GM21528 (cell line): ENCODE measurements around the gene C1orf53.

ENCODE experiments used
- ATAC-seq: cut with Tn5 transposase; IDR thresholded peaks from one replicate; pipeline ENCODE4 v1.9.1; 2021; ENCODE audit warnings: mild to moderate bottlenecking, moderate library complexity; ENCODE audit not compliant: unreplicated experiment, low FRiP score

Gene C1orf53

DNA sequence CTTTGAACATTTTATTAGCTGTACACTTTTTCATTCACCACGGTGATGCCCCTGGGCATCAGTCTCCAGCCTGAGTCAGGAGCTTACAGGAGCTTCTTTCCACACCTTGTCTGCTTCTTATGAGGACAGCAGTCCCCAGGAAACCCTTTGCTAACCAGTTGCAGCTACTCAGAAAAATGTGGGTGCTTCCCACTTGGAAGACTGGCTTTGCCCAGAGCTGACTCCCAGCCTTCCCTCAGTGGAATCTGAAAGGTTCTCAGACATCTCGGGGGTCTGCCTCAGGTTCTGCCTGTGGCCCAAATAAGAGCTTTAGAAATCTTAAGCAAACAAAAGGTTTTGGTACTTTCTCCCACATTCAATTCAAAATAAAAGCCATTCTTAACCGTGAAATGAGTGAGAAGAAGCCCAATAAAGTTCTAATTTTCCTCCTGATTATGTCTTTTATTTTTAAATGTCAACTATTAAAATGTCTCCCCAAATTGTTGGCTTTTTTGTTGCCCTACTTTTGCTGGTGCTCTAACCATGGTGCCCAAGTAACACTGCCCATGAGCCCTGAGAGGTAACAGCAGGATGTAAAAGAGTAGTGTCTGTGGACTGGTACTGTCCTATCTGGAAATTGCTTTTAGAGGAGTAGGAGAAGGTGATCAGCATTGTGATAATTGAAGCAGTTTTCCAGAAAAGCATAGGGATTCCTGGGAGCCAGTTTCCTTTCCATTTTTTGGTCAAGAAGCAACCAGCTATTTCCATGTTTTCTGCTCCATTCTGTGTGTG lies 5.6 kb downstream of the C1orf53 start:
- ATAC-seq: no peak

DNA sequence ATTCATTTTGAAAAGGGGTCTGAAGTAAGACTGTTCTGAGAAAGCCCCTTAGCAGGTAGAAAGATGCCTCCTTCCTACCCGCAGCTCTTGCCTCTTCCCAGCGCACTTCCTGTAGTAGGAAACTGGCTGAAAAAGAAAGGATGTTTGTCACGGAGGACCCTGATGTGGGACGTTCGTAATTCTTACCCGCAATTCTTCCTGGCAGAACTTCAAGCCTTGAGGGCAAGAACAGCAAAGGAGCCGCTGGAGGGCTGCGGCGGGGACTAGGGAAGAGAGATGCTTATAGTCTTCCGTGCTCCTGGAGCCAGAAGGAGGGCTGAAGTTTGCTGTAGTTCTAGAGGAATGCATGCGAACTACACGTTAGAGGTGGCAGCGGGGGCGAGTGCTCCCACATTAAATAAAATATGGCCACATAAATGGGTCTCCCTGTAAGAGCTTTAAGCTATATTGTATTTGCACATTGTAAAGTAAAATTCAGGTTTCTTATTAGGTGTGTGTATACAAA lies 6.3 kb downstream of the C1orf53 start:
- no peak for ATAC-seq

- no peak for ATAC-seq
Observed at GRCh38 chr1:197909384-197909783, 7.0 kb downstream of the C1orf53 start.

DNA sequence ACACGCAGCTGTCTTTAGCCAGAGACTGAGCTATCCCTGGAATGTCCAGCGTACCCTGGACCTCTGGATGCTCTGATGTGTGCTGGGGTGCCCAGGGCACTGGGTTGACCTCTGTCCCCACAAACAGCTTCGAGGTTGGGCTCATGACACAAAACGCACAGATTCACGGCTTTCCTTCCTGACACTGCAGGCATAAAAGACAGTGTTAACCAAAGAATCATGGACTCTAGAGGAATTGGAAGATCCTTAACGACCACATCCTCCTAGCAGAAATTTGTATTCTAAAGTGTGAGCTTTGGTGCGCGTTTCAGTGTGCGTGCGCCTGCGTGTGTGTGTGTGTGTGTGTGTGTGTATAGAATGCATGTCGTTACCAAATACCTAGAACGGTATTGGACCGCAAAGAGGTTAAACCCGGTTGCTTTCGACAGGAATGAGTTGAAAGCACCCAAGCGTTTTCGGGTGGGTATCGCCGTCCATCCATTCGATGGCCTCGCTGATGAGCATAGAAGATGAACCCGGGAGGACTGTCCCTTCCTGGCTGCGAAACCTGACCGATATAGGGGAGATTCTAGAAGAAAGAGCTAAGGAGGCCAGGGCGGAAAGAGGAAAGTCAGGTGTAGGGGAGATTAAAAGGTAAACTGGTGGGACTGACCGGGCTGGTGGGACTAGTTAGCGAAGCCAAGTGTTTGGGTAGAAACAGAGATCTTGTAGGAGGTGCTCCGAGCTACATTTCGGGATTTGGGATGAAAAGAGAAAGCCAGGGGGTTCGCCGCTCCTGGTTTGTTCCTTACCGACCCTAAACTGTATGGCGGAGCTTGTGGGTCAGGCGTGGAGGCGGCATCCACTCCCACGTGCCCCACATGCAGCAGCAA lies 7.9 kb downstream of the C1orf53 start:
- ATAC-seq: no peak

DNA sequence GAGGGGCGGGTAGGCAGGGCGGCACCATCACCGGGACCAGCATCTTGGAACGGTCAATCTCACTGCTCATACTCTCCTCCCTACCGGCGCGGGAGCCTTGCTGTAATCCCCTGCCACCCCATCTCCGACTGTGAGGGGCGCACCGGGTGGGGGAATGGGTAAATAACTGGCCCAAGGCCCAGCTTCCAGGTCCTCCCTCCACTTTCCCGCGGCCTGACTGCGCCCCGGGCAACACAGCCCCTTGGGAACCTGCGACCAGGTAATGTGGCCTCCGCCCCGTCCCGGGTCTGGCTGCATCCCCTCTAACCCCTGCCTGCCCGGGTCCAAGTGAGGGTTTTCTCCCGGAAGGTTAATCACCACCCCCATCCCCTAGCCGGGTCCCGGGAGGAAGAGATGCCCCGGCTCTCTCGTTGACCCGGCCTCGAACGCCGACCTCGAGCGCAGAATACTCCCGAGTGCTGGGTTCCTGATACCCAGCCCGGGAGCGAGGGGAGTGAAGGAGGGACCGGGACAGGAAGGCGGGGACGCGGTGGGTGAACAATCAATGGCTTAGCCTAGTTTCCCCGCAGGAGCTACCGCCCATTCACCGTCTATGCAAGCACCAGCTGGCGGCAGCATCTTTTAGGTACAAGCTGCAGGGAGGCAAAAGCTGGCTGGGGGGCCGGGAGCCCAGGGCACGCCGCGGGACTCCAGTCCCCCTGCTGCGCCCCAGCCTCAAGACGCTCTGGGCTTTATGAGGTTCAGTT lies 8.9 kb downstream of the C1orf53 start:
- ATAC-seq: no peak

- ATAC-seq: no peak
Observed at GRCh38 chr1:197911857-197912696, 9.6 kb downstream of the C1orf53 start.

DNA sequence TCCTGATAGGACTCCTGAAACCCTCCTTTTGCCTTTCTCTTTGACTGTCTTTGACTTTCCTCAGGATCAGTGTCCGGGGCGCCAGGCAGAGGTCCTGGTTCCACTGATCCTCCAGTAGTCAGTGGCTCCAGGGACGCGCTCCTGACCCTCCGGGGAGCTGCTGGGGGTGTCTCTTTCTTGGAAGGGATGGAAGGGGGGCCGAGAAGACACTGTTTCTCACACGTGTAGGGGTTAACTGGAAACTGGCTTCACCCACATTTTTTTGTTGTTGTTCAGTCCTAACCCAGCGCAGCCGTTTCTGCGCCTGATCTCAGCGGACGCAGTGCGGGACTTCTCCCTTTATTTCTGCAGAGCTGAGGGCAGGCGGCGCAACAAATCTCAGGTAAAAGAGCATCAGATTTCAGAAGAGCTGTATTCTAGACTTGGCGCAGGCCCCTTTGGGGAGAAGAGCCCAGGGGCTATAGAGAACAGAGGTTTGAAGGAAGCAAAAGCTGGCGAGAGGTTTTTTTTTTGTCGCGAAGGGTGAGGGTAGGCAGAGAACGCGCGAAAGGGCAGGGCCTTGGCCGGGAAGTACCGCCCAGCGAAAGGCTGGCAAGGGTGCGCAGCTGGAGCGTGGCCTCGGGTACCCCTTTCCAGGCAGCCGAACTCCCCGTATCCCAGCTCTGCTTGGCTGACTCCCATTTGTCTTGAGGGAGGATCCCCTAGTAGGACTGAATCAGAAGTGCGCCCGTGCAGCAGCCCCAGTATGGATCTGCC lies 10.5 kb downstream of the C1orf53 start:
- ATAC-seq: no peak

DNA sequence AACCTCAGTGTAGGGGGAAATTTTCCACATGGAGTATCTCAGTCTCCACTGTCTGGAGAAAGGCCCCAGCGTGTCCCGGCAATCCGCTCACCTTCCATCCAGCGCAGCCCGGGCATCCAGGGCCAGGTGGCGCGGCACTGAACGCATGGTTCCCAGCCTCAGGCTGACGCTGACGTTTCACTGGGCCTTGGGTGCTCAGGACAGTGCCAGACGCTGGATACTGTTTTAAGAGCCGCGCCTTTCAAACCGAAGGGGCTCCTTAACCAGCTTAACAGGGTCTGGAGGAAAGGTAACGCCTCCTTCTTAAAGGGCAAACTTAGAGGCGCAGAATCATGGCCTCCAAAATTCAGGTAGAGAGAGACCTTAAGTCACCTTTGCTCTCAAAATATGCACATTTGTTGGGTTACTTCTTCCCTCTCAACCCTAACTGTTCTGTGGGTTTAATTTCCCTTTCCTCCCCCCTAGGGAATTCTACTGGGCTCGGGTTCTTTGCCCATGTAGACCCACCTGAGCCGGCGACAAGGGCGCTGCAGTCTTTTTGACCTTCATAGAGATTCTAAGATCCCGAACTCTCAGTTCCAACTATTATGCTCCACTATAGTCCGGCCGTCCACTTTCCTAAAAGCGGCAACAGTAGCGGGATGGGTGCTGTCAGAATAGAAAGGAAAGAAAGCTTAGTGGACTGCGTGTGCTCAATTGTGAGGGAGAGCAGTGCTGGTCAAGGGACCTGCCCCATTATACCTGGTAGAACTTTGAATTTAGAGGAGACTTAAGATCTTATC lies 11.3 kb downstream of the C1orf53 start:
- ATAC-seq: no peak

DNA sequence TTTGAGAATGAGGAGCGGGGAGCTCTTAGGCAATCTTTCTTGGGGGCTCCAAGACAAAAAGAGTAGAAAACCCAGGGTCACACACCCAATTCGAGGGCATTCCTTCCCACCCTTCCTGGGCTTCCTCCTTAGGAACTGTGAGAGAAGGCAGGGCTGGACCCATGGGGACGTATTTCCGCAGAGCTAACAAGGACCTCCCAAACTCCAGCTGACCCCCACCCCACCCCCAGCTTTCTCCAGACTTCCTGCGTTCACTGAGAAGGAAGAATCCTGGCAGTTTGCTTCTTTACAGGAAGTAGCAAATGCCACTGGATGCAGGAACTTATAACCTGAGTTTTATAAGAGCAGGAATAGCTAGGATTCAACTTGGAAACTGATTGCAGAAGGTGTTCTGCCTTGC lies 12.1 kb downstream of the C1orf53 start:
- ATAC-seq: no peak

DNA sequence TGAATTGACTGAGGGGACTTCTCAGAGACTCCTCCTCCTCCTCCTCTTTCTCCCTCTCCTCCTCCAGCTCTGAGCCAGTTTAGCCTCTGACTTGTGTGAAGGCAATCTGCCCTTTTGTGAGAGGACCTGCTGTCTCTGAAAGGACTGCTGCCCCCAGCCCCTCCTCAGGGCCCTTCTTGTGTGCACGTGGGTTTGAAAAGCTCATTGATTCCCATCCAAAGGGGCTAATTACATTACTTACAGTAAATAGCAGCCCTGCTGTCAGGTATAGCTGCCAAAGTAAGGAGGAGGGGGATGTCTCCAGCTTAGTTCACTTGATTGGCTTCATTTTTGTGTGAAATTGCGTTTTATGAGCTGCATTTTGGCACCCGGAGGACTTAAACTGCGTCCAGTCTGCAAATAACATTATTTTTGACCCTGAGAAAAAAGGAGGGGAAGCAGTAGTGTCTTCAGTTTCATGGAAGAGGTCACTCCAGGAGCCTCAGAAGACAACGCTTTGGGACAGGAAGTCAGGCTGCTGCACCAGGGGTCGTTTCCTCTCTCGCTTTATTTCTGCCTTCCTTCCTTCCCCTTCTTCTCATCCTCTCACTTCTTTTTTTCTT lies 12.9 kb downstream of the C1orf53 start:
- ATAC-seq: no peak

GRCh38 chr1:197915862-197916499 lies 13.6 kb downstream of the C1orf53 start:
- no peak for ATAC-seq

DNA sequence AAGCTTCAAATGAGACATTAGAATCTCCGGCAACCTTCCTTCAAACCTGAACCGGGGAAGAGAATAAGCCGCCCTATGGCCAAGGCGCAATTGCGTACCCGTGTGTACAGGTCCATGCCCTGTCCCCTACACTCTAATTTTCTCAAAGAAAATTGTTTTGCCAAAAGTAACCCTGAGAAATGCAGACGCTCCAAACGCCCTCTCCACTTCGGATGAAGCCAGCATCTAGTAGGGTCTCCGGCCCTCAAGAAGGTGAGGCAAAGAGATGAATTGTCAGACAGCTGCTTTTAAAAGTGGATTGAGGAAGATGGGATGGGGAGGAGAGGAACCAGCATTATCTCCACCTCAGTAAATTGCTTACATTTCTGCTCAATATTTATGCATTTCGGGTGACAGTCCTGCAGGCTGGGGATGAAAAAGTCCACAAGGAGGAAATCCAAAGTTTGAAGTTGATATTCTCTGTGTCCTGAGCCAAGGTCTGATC lies 14.1 kb downstream of the C1orf53 start:
- no peak for ATAC-seq

- no peak for ATAC-seq
Observed at GRCh38 chr1:197917805-197918651, 15.6 kb downstream of the C1orf53 start.

DNA sequence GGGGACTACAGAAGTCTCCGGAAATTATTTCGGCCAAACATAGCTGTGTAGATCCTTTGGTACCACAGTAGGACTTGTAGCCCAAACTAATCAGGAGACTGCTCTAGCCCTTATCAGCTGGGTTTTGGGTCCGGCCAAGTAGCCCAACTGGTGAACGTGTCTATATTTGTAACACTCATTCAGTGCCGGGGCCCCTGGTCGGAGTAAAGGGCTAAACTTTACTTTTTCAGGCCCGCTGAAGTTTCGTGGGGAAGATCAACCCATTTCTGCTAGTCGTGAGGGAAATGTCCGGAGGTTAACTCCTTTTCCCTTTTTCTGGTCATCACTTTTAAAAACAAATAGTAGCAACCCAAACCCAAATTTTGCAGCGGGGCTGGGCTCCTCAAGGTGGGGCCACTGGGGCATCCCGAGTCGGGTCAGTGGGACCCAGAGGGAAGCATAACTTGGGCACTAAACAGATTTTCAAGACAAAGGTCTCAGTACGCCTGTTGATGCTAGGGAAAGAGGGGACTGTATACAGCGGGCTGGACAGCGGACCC lies 16.4 kb downstream of the C1orf53 start:
- ATAC-seq: no peak

DNA sequence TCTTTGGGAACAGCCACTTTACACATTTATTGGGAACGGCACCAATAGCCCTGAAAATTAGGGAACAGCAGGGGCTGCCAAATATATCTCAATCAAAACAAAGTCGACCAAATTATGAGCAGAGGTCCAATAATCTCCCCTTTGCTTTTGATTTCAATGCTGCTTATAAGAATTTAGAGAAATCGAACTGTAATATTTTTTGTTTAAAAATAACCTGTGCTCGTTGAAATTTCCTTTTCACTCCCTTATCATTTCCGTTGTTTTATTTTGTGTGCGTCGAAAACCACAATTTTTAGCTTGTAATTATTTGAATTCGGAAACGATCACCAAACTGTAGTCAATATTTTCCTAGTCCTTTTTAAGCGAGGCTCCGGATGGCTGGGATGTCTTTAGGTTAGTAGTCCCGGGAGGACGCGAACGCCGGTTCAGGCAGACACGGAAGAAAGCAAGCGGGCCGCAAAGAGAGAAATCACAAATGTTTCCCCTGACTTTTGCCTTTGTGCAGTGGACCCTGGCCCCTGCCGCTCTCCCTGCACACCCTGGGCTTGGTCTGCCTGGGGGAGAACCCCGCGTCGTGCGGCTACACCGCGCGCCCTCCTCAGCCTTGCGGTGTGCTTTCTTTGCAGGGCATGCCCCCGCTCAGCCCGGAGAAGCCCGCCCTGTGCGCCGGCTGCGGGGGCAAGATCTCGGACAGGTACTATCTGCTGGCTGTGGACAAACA lies 17.1 kb downstream of the C1orf53 start:
- no peak for ATAC-seq

DNA sequence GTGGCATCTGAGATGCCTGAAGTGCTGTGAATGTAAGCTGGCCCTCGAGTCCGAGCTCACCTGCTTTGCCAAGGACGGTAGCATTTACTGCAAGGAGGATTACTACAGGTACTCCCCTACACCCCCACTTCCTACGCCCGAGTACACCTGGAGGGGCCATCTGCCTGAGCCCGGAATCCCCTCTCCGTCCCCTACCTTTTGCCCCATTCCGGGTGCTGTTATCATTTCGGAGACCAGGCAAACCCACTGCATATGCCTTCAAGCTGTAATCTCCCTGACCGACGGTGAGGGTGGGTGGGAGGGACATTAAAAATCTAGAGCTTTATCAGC lies 17.6 kb downstream of the C1orf53 start:
- ATAC-seq: no peak
